ENCODE data around the gene MLLT6. TPM values are rescaled to one million over a fixed set of nuclear protein-coding genes. Genes with fewer than 3 reads are reported as not detected.

Gene MLLT6
- total and polyA plus RNA-seq, 10 of the 15 experiments (the other 5 are each of a cell fraction or from before 2014, with no cell fraction given), result 4.8 to 105 (median 36.3) TPM

GRCh38 chr17:38704606-38705522 lies at the start of gene MLLT6 (continued):
- no peak for TF ChIP-seq ZBTB4 (CRISPR knock-in tag; IDR thresholded peaks at IDR 0.05)
- no peak for TF ChIP-seq TBL1XR1 (IDR thresholded peaks at IDR 0.05; ENCODE audit: low read depth, low read length)
- TF ChIP-seq POLR2A (IDR thresholded peaks at IDR 0.05; ENCODE audit: low read depth, low read length), result 0 out of 2 replicates have a peak, but pooled peaks have one; percentile 2
- peak; percentile 67; the same call in 1 of the 2 replicates for TF ChIP-seq TAF1 (IDR thresholded peaks at IDR 0.05; ENCODE audit: borderline replicate concordance, low read depth, low read length)
- TF ChIP-seq NR2C2 (IDR thresholded peaks at IDR 0.05; ENCODE audit: borderline replicate concordance, control insufficient read depth, insufficient read length, low read depth), result no peak
- TF ChIP-seq EGR1 (IDR thresholded peaks at IDR 0.05; ENCODE audit: borderline replicate concordance in 1 of 2, low read depth in 2 of 2, low read length in 2 of 2), result peak in 1 of 2 experiments; percentile 53; a peak in 1 of 3 replicates
- no peak for TF ChIP-seq NFYA (IDR thresholded peaks at IDR 0.05; ENCODE audit: borderline replicate concordance, low read depth, low read length)
- no peak for TF ChIP-seq IRF5 (IDR thresholded peaks at IDR 0.05; ENCODE audit: borderline replicate concordance)
- peak; percentile 43 for TF ChIP-seq IKZF1 (conservative IDR thresholded peaks at IDR 0.05)
- TF ChIP-seq BACH1 (IDR thresholded peaks at IDR 0.05; ENCODE audit: borderline replicate concordance), result peak; percentile 10
- peak; percentile 20 to 70; a peak in 3 of 4 replicates for TF ChIP-seq BHLHE40 (IDR thresholded peaks at IDR 0.05; ENCODE audit: borderline replicate concordance in 1 of 2, low read depth in 2 of 2, low read length in 1 of 2)
